DMS 273 treated with DMSO at 0.1 percent for 48 hours (cell line): ENCODE data around the gene FRK.
"Not testable (repeated sequence)": the region's sequence is repeated elsewhere in the genome, so short reads cannot be mapped to it uniquely, and the experiment has no call there.

ENCODE experiments used
- DNase-seq: peaks from one replicate; lab custom pipeline; 2025; lab: John Stamatoyannopoulos, UW

The FRK gene

GRCh38 chr6:116074732-116075390 is 14.2 kb upstream of the FRK start:
- no peak for DNase-seq

- no peak for DNase-seq
These were observed 13.2 kb upstream of the FRK start for GRCh38 chr6:116073765-116074440.

GRCh38 chr6:116072368-116072767 is 11.7 kb upstream of the FRK start:
- no peak for DNase-seq

- no peak for DNase-seq
These were observed 10.1 kb upstream of the FRK start for GRCh38 chr6:116070616-116071389.

- no peak for DNase-seq
These were observed 9.4 kb upstream of the FRK start for GRCh38 chr6:116070101-116070500.

GRCh38 chr6:116066789-116067188 is 6.1 kb upstream of the FRK start:
- no peak for DNase-seq

GRCh38 chr6:116064666-116065065 is 4.0 kb upstream of the FRK start:
- no peak for DNase-seq

- no peak for DNase-seq
These were observed 1.8 kb upstream of the FRK start for GRCh38 chr6:116062496-116062895.

GRCh38 chr6:116059713-116060571 is 749 bp downstream of the FRK start:
- no peak for DNase-seq

GRCh38 chr6:116057766-116058165 is 2.9 kb downstream of the FRK start:
- no peak for DNase-seq

GRCh38 chr6:116055513-116055912 is 5.2 kb downstream of the FRK start:
- no peak for DNase-seq

- no peak for DNase-seq
These were observed 9.4 kb downstream of the FRK start for GRCh38 chr6:116051244-116051643.

- DNase-seq: no peak
These were observed 10.0 kb downstream of the FRK start for GRCh38 chr6:116050737-116051136.

- no peak for DNase-seq
These were observed 11.4 kb downstream of the FRK start for GRCh38 chr6:116049321-116049720.

GRCh38 chr6:116047173-116047933 is 13.3 kb downstream of the FRK start:
- no peak for DNase-seq

- DNase-seq: no peak
These were observed 14.0 kb downstream of the FRK start for GRCh38 chr6:116046737-116047136.

- not testable (repeated sequence) for DNase-seq
These were observed 14.4 kb downstream of the FRK start for GRCh38 chr6:116046272-116046671.

GRCh38 chr6:116041934-116042333 is 18.8 kb downstream of the FRK start:
- no peak for DNase-seq

GRCh38 chr6:116040993-116041392 is 19.7 kb downstream of the FRK start:
- no peak for DNase-seq

- no peak for DNase-seq
These were observed 23.8 kb downstream of the FRK start for GRCh38 chr6:116036885-116037284.

GRCh38 chr6:116036075-116036773 is 24.5 kb downstream of the FRK start:
- DNase-seq: no peak
